Measurements from ENCODE around the gene CERS1.

Gene CERS1

DNA sequence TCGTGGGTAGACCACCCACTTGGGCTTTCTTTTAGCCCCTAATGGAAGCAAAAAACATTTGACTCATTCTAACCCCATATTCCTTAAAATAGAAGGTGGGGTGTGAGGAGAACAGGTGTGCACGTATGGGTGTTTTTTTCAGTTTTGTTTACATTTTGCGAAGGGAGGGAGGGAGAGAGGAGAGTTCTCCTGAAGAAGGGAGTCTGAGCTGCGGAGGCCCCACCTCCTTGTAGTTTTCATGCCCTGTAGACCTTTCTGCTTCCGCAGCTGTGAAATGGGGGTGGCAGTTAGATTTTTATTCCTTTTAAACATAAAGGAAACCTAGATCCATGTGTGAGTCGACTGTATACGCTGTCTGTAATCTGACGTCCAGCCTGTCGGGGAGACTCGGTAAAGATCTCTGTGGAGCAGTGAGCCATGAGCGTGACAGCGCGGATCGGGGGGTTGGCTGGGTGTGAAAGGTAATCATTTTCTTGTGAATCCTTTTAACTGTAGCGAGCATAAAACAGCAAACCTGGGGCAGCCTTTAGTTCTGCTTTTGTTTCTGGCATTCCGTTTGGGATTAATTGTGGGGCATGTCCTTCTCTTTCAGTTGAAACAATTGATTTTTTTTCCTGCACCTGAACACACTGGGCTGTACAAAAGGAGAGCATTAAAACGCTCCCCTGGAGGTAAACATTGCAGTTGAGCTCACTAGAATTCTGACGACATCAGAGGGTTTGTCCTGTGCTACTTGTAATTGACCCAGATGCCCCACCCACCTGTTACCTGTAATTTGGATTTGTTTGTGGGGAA, 61.9 kb downstream of the CERS1 start:
- DNase-seq, result no peak

DNA sequence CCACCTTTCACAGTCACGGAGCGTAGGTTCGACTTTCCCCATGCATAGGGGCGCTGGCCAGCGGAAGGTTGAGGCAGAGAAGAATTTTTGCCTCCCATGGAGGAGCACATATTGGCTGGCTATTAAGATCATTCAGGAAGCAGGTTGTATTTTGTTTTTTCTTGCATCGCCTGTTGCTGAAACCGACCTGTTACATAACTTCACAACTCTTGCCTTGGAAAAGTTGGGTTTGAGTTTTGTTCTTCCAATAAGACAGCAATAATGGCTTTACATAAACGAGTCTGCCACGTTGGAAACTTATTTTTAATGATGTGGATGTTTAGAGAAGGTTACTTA, 62.8 kb downstream of the CERS1 start:
- no peak for DNase-seq

- DNase-seq, result no peak
Observed at GRCh38 chr19:18832306-18833140, 63.4 kb downstream of the CERS1 start.

- peak; percentile 85 for DNase-seq
Observed at GRCh38 chr19:18831524-18832305, 64.2 kb downstream of the CERS1 start, which contains the start of gene UPF1. TSS of gene UPF1 (plus strand) at chr19:18831959. CDS start at chr19:18832210, 251 bp downstream.

DNA sequence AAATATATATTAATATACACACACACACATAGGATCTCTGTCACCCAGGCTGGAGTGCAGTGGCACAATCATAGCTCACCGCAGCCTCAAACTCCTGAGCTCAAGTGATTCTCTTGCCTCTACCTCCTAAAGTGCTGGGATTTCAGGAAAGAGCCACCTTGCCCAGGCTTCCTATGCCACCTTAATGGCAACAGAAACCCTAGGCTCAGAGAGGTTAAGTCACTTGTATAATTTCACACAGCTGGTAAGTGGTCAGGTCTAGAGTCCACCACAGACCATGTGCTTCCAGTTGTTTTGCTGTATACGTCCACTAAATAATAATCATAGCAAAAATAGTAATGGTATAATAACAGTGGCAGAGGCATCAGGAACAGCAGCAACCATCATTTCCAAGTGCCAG, 65.5 kb downstream of the CERS1 start:
- no peak for DNase-seq

DNA sequence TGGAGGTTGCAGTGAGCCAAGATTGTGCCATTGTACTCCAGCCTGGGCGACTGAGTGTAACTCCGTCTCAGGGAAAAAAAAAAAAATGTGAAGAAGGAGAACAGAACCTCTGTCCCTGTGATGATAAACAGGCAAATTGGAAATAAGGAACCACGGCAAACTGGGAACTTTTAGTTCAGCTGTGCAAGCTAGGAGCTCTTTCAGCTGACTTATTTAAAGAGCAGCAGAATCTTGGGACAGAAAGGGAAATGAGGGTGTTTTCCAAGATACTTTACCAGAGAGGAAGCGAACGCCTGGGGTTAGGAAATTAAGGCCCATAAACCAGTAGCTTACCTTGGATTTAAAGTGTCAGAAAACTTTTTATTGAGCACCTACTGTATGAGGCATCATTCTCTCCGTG, 67.2 kb downstream of the CERS1 start:
- no peak for DNase-seq

Measured in NCI-H226 (cell line).